NOMO-1 (cell line): ENCODE measurements around the gene CD8B.

ENCODE experiments used
- DNase-seq, 2 experiments: peaks; one replicate each; lab custom pipeline; 2025; ENCODE audit not compliant: unreplicated experiment in 2 of 2; lab: John Stamatoyannopoulos, UW

CD8B gene

GRCh38 chr2:86775338-86775737, 86.3 kb downstream of the CD8B start:
- no peak for DNase-seq

- no peak for DNase-seq
Measured at GRCh38 chr2:86774862-86775261, 86.8 kb downstream of the CD8B start.

GRCh38 chr2:86772611-86773010, 89.1 kb downstream of the CD8B start:
- DNase-seq: no peak

- no peak for DNase-seq
Measured at GRCh38 chr2:86770816-86771301, 90.8 kb downstream of the CD8B start.

- DNase-seq: no peak
Measured at GRCh38 chr2:86769838-86770237, 91.8 kb downstream of the CD8B start.

GRCh38 chr2:86768189-86768949, 93.3 kb downstream of the CD8B start:
- DNase-seq: no peak
